ENCODE measurements around the gene RNASET2. TPM values are rescaled to one million over a fixed set of nuclear protein-coding genes. Genes with fewer than 3 reads are reported as not detected.
"Not testable (repeated sequence)": the region's sequence is repeated elsewhere in the genome, so short reads cannot be mapped to it uniquely, and the experiment has no call there.

Gene RNASET2
- total and polyA plus RNA-seq, 12 donors: 19.4 to 218 (median 59.6) TPM

- TF ChIP-seq POLR2A (IDR thresholded peaks at IDR 0.05): no peak
- no peak for TF ChIP-seq CTCF (IDR thresholded peaks at IDR 0.05)
- Histone ChIP-seq H3K36me3 (replicated peaks in 1 of 2) (peaks cover 0 to 10% of the 10 kb centered on the region in 2 donors), H3K27me3 (no peaks in the 10 kb centered on the region), H3K4me1 (replicated peaks in 1 of 2) (peaks cover under 1 to 5% of the 10 kb centered on the region in 2 donors), H3K4me3 (no peak overlapping the region), H3K27ac (peak overlapping the region in 3 of 5 donors; percentile 16 to 75 (median 67)), H3K9me3 (replicated peaks in 1 of 3) (no peaks in the 10 kb centered on the region)
- DNase-seq: peak in 1 of 7 donors; percentile 35
- intact Hi-C loops (cut with DNase I): no loop called here
- 75 to 80% (median 78%) methylated on average over 9 to 10 of the region's 10 CpGs for WGBS, 4 donors
Observed at GRCh38 chr6:166950443-166950821, 5.9 kb downstream of the RNASET2 start.

GRCh38 chr6:166949528-166950442, 6.6 kb downstream of the RNASET2 start:
- no peaks in the 10 kb centered on the region for H3K27me3 ChIP-seq
- H3K36me3 ChIP-seq (replicated peaks in 1 of 2): peaks cover 0 to 10% of the 10 kb centered on the region in 2 donors
- H3K4me3 ChIP-seq: no peak overlapping the region
- intact Hi-C loops (cut with DNase I): no loop called here
- DNase-seq: no peak
- TF ChIP-seq CTCF (IDR thresholded peaks at IDR 0.05) (no peak), POLR2A (IDR thresholded peaks at IDR 0.05) (no peak)
- 70 to 78% (median 76%) methylated on average over 8 to 9 of the region's 9 CpGs for WGBS, 4 donors
- H3K27ac ChIP-seq: peak overlapping the region in 3 of 5 donors; percentile 16 to 75 (median 62)
- no peaks in the 10 kb centered on the region for H3K9me3 ChIP-seq (replicated peaks in 1 of 3)
- peaks cover 0 to 5% of the 10 kb centered on the region in 2 donors for H3K4me1 ChIP-seq (replicated peaks in 1 of 2)

GRCh38 chr6:166948724-166949123, 7.6 kb downstream of the RNASET2 start:
- H3K9me3 ChIP-seq (replicated peaks in 1 of 3); H3K4me3 ChIP-seq; H3K27ac ChIP-seq; H3K36me3 ChIP-seq (replicated peaks in 1 of 2); intact Hi-C loops (cut with DNase I); H3K27me3 ChIP-seq; H3K4me1 ChIP-seq (replicated peaks in 1 of 2); DNase-seq: not testable (repeated sequence)
- WGBS, 4 donors: 86 to 93% (median 92%) methylated on average over 6 of the region's 6 CpGs

- TF ChIP-seq POLR2A (IDR thresholded peaks at IDR 0.05) (no peak), CTCF (IDR thresholded peaks at IDR 0.05) (no peak)
- 79 to 82% (median 81%) methylated on average over 3 to 5 of the region's 5 CpGs for WGBS, 4 donors
- no peak for DNase-seq
- H3K4me1 ChIP-seq (replicated peaks in 1 of 2): peaks cover 0 to 5% of the 10 kb centered on the region in 2 donors
- H3K4me3 ChIP-seq: no peak overlapping the region
- H3K9me3 ChIP-seq (replicated peaks in 1 of 3): no peaks in the 10 kb centered on the region
- H3K27me3 ChIP-seq: no peaks in the 10 kb centered on the region
- H3K36me3 ChIP-seq (replicated peaks in 1 of 2): peaks cover 0 to 10% of the 10 kb centered on the region in 2 donors
- intact Hi-C loops (cut with DNase I): no loop called here
- H3K27ac ChIP-seq: no peak overlapping the region
Observed at GRCh38 chr6:166947251-166947650, 9.1 kb downstream of the RNASET2 start.

All from adrenal gland (tissue), 12 donors.